Esophagus muscularis mucosa (tissue), 4 donors: Measurements from ENCODE around the gene SEMA3G.

Source experiments
- EP300 ChIP-seq: sonication (generic); formaldehyde crosslinking; IDR thresholded peaks from one replicate; pipeline ENCODE4 v1.6.1; 2017; ENCODE audit warnings: antibody characterized with exemption
- POLR2A ChIP-seq: fragments of 450-650 bp; IDR thresholded peaks from one replicate; pipeline ENCODE4 v1.6.1; 2017; ENCODE audit warnings: antibody characterized with exemption, moderate library complexity, mild to moderate bottlenecking, low read depth
- POLR2AphosphoS5 ChIP-seq, 2 donors: sonication (generic); formaldehyde crosslinking; IDR thresholded peaks; one replicate each; pipeline ENCODE4 v1.6.1; 2017; ENCODE audit warnings: antibody characterized with exemption in 2 of 2
- TF ChIP-seq, protein P1 (sequence below), 3 experiments: fragments of 200-600 bp in 2 of 3; fragments of 450-650 bp in 1 of 3; sonication (generic) in 2 of 3; IDR thresholded peaks; one replicate each; pipeline ENCODE4 v1.5.1; 2017 to 2019; ENCODE audit warnings: antibody characterized with exemption in 3 of 3, mild to moderate bottlenecking in 2 of 3, moderate library complexity in 1 of 3

DNA sequence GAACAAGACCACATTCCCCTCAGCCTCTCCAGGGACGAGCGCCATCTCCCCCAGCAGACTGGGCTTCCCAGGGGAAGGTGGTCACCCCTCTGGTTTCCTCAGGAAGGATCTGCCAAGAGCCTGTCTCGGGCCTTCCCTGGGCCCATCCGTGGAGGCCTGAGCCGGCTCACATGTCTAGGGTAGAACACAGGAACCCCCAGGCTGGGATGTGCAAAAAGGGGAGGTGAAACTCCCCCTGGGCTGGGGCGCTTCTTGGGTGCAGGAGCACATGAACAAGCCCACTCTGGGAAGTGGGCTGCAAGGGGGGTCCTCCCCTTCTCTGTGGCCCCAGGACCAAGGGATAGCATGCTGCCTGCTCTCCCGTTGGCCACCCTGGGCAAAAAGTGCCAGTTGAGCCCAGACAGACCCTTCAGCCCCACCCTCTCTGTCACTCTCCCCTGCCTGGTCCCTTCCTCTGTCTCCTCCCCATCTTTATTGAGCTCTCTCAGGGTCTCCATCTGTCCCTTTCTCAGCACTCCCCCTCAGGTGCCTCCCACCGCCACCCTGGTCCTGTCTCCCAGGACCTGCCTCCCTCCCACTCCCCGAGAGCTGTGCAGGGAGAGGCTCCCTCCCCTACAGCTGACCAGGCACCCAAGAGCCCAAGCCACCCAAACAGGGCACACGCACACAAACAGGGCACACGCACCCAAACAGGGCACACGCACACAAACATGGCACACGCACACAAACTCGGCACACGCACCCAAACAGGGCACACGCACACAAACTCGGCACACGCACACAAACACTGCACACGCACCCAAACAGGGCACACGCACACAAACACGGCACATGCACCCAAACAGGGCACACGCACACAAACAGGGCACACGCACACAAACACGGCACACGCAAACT is 864 bp downstream of the SEMA3G start:
- no peak for TF ChIP-seq POLR2A
- TF ChIP-seq, protein P1, sequence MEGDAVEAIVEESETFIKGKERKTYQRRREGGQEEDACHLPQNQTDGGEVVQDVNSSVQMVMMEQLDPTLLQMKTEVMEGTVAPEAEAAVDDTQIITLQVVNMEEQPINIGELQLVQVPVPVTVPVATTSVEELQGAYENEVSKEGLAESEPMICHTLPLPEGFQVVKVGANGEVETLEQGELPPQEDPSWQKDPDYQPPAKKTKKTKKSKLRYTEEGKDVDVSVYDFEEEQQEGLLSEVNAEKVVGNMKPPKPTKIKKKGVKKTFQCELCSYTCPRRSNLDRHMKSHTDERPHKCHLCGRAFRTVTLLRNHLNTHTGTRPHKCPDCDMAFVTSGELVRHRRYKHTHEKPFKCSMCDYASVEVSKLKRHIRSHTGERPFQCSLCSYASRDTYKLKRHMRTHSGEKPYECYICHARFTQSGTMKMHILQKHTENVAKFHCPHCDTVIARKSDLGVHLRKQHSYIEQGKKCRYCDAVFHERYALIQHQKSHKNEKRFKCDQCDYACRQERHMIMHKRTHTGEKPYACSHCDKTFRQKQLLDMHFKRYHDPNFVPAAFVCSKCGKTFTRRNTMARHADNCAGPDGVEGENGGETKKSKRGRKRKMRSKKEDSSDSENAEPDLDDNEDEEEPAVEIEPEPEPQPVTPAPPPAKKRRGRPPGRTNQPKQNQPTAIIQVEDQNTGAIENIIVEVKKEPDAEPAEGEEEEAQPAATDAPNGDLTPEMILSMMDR (IDR thresholded peaks at IDR 0.05) = no peak
- no peak for TF ChIP-seq POLR2AphosphoS5 (IDR thresholded peaks at IDR 0.05)
- TF ChIP-seq EP300 = no peak
